Natural killer cell (primary cell): ENCODE measurements around the gene PCSK7. TPM values are rescaled to one million over a fixed set of nuclear protein-coding genes. Genes with fewer than 3 reads are reported as not detected.

ENCODE experiments used
- ATAC-seq, 3 donors: fragments of 150-1000 bp in 2 of 3; fragments of 200-7000 bp in 1 of 3; cut with Tn5 transposase; 1 replicate in 1 of 3; 2 replicates in 2 of 3; pipeline ENCODE4 v1.10.0; 2021; ENCODE audit warnings: mild to moderate bottlenecking in 2 of 3, moderate library complexity in 2 of 3
- DNase-seq, 2 donors: peaks; one replicate each; pipeline versions ENCODE4 v3.0.0 to v3.0.0-alpha.2; 2013 to 2021; ENCODE audit warnings: mixed read lengths in 1 of 2
- H3K27ac ChIP-seq: one replicate; pipeline ENCODE4 v1.5.1; 2013; ENCODE audit warnings: mild to moderate bottlenecking, low read length
- H3K27me3 ChIP-seq: one replicate; pipeline ENCODE4 v1.6.1; 2013; ENCODE audit warnings: low read length; ENCODE audit not compliant: control insufficient read depth, insufficient read depth
- H3K36me3 ChIP-seq: one replicate; pipeline ENCODE4 v1.6.1; 2013; ENCODE audit warnings: low read length; ENCODE audit not compliant: control insufficient read depth, insufficient read depth
- H3K4me1 ChIP-seq: one replicate; pipeline ENCODE4 v1.6.1; 2013; ENCODE audit warnings: low read length; ENCODE audit not compliant: control insufficient read depth, insufficient read depth
- H3K4me3 ChIP-seq: one replicate; pipeline ENCODE4 v1.5.1; 2013; ENCODE audit warnings: low read length
- H3K9me3 ChIP-seq: one replicate; pipeline ENCODE4 v1.6.1; 2013; ENCODE audit warnings: low read length; ENCODE audit not compliant: control insufficient read depth, insufficient read depth
- H3K27ac Mint-ChIP-seq, 2 donors: one replicate each; pipeline ENCODE4 v1.8.0; 2022; ENCODE audit warnings: mild to moderate bottlenecking in 2 of 2, mixed read lengths in 2 of 2, moderate library complexity in 1 of 2
- H3K27me3 Mint-ChIP-seq, 2 donors: one replicate each; pipeline ENCODE4 v1.8.0; 2022; ENCODE audit warnings: low read depth in 2 of 2, mixed read lengths in 2 of 2
- H3K36me3 Mint-ChIP-seq: one replicate; pipeline ENCODE4 v1.8.0; 2022; ENCODE audit warnings: mixed read lengths
- H3K4me1 Mint-ChIP-seq, 2 donors: one replicate each; pipeline ENCODE4 v1.8.0; 2022; ENCODE audit warnings: mixed read lengths in 2 of 2
- H3K4me3 Mint-ChIP-seq: one replicate; pipeline ENCODE4 v1.8.0; 2022; ENCODE audit warnings: mild to moderate bottlenecking, moderate library complexity, mixed read lengths
- H3K9me3 Mint-ChIP-seq, 2 donors: one replicate each; pipeline ENCODE4 v1.8.0; 2022; ENCODE audit warnings: mixed read lengths in 2 of 2
- WGBS: methylation state at CpG from one replicate; pipeline ENCODE4 v1.1.7; 2013; ENCODE audit warnings: missing lambda C conversion rate; ENCODE audit not compliant: insufficient coverage; 5-methylcytosine and 5-hydroxymethylcytosine counted together
- intact Hi-C: fragments of 100-400 bp; cut with micrococcal nuclease; formaldehyde crosslinking; loops from one replicate; pipeline ENCODE4 v1.14.2; 2022
- total RNA-seq, 4 donors: library from RNA; stranded (reverse); fragments of 120-200 nt in 1 of 4; gene quantifications; one replicate each; pipeline versions ENCODE4 v1.2.3 to v1.2.4, GENCODE V29; 2013 to 2022
- TF ChIP-seq, protein P1 (sequence below): fragments of 200-600 bp; IDR thresholded peaks from one replicate; pipeline ENCODE4 v1.8.0; 2022; ENCODE audit warnings: antibody characterized with exemption

Gene PCSK7
- total RNA-seq, 3 donors from 2014 or later (not counting 1 experiment from before 2014, with no cell fraction given), result 397 to 471 (median 441) TPM

- H3K36me3 Mint-ChIP-seq, result peaks cover 8% of the 10 kb centered on the region
- no peaks in the 10 kb centered on the region for H3K27me3 Mint-ChIP-seq
- H3K4me3 ChIP-seq, result no peak overlapping the region
- DNase-seq, result no peak
- H3K9me3 Mint-ChIP-seq, result no peaks in the 10 kb centered on the region
- TF ChIP-seq, protein P1, sequence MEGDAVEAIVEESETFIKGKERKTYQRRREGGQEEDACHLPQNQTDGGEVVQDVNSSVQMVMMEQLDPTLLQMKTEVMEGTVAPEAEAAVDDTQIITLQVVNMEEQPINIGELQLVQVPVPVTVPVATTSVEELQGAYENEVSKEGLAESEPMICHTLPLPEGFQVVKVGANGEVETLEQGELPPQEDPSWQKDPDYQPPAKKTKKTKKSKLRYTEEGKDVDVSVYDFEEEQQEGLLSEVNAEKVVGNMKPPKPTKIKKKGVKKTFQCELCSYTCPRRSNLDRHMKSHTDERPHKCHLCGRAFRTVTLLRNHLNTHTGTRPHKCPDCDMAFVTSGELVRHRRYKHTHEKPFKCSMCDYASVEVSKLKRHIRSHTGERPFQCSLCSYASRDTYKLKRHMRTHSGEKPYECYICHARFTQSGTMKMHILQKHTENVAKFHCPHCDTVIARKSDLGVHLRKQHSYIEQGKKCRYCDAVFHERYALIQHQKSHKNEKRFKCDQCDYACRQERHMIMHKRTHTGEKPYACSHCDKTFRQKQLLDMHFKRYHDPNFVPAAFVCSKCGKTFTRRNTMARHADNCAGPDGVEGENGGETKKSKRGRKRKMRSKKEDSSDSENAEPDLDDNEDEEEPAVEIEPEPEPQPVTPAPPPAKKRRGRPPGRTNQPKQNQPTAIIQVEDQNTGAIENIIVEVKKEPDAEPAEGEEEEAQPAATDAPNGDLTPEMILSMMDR, result no peak
- H3K4me1 Mint-ChIP-seq, result no peaks in the 10 kb centered on the region
- H3K9me3 ChIP-seq, result no peaks in the 10 kb centered on the region
- H3K27me3 ChIP-seq, result no peaks in the 10 kb centered on the region
- WGBS, result 96% methylated on average over 4 of the region's 4 CpGs
- H3K27ac ChIP-seq, result no peak overlapping the region
- no peaks in the 10 kb centered on the region for H3K4me1 ChIP-seq
- intact Hi-C loops, result no loop called here
- no peak for ATAC-seq
- no peak overlapping the region for H3K27ac Mint-ChIP-seq
- peaks cover 29% of the 10 kb centered on the region for H3K36me3 ChIP-seq
- H3K4me3 Mint-ChIP-seq, result no peak overlapping the region
Observed at GRCh38 chr11:117249571-117249970, 17.7 kb upstream of the PCSK7 start.

- H3K27me3 Mint-ChIP-seq, result no peaks in the 10 kb centered on the region
- no peaks in the 10 kb centered on the region for H3K9me3 Mint-ChIP-seq
- H3K4me3 ChIP-seq, result no peak overlapping the region
- 99% methylated on average over 4 of the region's 4 CpGs for WGBS
- TF ChIP-seq, protein P1, result no peak
- no peak for ATAC-seq
- no peaks in the 10 kb centered on the region for H3K4me1 Mint-ChIP-seq
- no peak overlapping the region for H3K27ac Mint-ChIP-seq
- no peak for DNase-seq
- no peaks in the 10 kb centered on the region for H3K9me3 ChIP-seq
- H3K36me3 ChIP-seq, result peaks cover 28% of the 10 kb centered on the region
- no peak overlapping the region for H3K27ac ChIP-seq
- intact Hi-C loops, result no loop called here
- H3K36me3 Mint-ChIP-seq, result peaks cover 8% of the 10 kb centered on the region
- no peaks in the 10 kb centered on the region for H3K27me3 ChIP-seq
- no peaks in the 10 kb centered on the region for H3K4me1 ChIP-seq
- no peak overlapping the region for H3K4me3 Mint-ChIP-seq
Observed at GRCh38 chr11:117248341-117248740, 16.5 kb upstream of the PCSK7 start.

DNA sequence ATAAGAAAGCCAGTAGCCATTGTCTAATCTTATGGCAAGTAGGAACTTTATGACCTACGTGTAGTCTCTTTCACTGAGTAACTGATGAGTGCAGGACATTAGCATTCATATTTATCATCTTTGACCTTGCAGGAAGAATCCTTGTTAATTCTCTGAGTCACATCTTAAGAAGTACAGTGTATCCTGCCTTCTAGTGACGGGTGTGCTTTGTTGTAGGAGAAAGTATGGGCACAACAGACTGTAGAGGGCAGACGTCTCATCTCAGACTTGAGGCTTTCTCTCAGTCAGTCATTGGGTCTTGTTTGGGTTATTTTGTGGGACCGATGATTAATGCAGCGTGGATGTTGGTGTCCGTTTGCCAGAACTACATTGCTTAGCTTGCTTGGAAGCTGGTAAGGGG lies 7.4 kb upstream of the PCSK7 start:
- H3K4me1 ChIP-seq, result no peaks in the 10 kb centered on the region
- TF ChIP-seq, protein P1, result no peak
- H3K4me3 ChIP-seq, result no peak overlapping the region
- intact Hi-C loops, result no loop called here
- DNase-seq, result no peak
- H3K27ac Mint-ChIP-seq, result no peak overlapping the region
- H3K4me1 Mint-ChIP-seq, result peaks cover 0 to 1% of the 10 kb centered on the region in 2 donors
- H3K9me3 Mint-ChIP-seq, result no peaks in the 10 kb centered on the region
- H3K36me3 Mint-ChIP-seq, result no peaks in the 10 kb centered on the region
- ATAC-seq, result no peak
- H3K9me3 ChIP-seq, result no peaks in the 10 kb centered on the region
- peaks cover 17% of the 10 kb centered on the region for H3K36me3 ChIP-seq
- no peaks in the 10 kb centered on the region for H3K27me3 ChIP-seq
- no peak overlapping the region for H3K4me3 Mint-ChIP-seq
- WGBS, result 96% methylated on average over 6 of the region's 6 CpGs
- H3K27ac ChIP-seq, result no peak overlapping the region
- no peaks in the 10 kb centered on the region for H3K27me3 Mint-ChIP-seq

DNA sequence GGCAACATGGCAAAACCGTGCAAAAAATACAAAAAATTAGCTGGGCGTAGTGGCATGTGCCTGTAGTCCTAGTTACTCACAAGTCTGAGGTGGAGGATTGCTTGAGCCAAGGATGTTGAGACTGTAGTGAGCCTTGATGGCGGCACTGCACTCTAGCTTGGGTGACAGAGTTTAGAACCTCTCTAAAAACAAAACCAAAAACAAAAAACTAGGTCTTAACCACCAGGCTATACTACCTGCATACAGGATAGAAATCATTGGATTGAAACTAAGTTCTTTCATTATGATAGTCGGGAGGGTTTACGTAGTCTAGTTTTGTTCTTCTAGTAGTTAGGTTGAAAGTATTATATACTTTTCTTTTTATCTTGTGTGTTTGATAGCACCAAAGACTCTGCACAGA lies 6.3 kb upstream of the PCSK7 start:
- H3K9me3 Mint-ChIP-seq, result no peaks in the 10 kb centered on the region
- WGBS, result 97% methylated on average over 3 of the region's 5 CpGs
- H3K4me1 ChIP-seq, result peaks cover 2% of the 10 kb centered on the region
- no peak for ATAC-seq
- no peaks in the 10 kb centered on the region for H3K36me3 Mint-ChIP-seq
- H3K27me3 ChIP-seq, result no peaks in the 10 kb centered on the region
- no peak for DNase-seq
- H3K4me3 Mint-ChIP-seq, result no peak overlapping the region
- H3K4me1 Mint-ChIP-seq, result peaks cover 4 to 9% of the 10 kb centered on the region in 2 donors
- no peak overlapping the region for H3K27ac Mint-ChIP-seq
- TF ChIP-seq, protein P1, result no peak
- intact Hi-C loops, result no loop called here
- no peaks in the 10 kb centered on the region for H3K9me3 ChIP-seq
- H3K4me3 ChIP-seq, result no peak overlapping the region
- H3K36me3 ChIP-seq, result peaks cover 14% of the 10 kb centered on the region
- no peak overlapping the region for H3K27ac ChIP-seq
- no peaks in the 10 kb centered on the region for H3K27me3 Mint-ChIP-seq
